ENCODE data around the gene MTHFR.

MTHFR gene

GRCh38 chr1:11831945-11832725 lies 26.4 kb upstream of the MTHFR start:
- no peak overlapping the region for H3K4me3 ChIP-seq (ENCODE audit: low read length)
- TF ChIP-seq CTCF (IDR thresholded peaks at IDR 0.05; ENCODE audit: insufficient read depth, low read depth, low read length, missing control alignments) = no peak
- DNase-seq (ENCODE audit: low read depth) = no peak

- no peak overlapping the region for H3K4me3 ChIP-seq (ENCODE audit: low read length)
- TF ChIP-seq CTCF (IDR thresholded peaks at IDR 0.05; ENCODE audit: insufficient read depth, low read depth, low read length, missing control alignments) = no peak
- DNase-seq (ENCODE audit: low read depth) = no peak
Measured at GRCh38 chr1:11828511-11828910, 22.7 kb upstream of the MTHFR start.

- TF ChIP-seq CTCF (IDR thresholded peaks at IDR 0.05; ENCODE audit: insufficient read depth, low read depth, low read length, missing control alignments) = no peak
- no peak for DNase-seq (ENCODE audit: low read depth)
- H3K4me3 ChIP-seq (ENCODE audit: low read length) = no peak overlapping the region
Measured at GRCh38 chr1:11826946-11827345, 21.2 kb upstream of the MTHFR start.

- TF ChIP-seq CTCF (IDR thresholded peaks at IDR 0.05; ENCODE audit: insufficient read depth, low read depth, low read length, missing control alignments) = no peak
- H3K4me3 ChIP-seq (ENCODE audit: low read length) = no peak overlapping the region
Measured at GRCh38 chr1:11825131-11825530, 19.4 kb upstream of the MTHFR start.

GRCh38 chr1:11823366-11824137 lies 17.8 kb upstream of the MTHFR start:
- no peak for DNase-seq (ENCODE audit: low read depth)
- no peak for TF ChIP-seq CTCF (IDR thresholded peaks at IDR 0.05; ENCODE audit: insufficient read depth, low read depth, low read length, missing control alignments)

More at GRCh38 chr1:11825131-11825530, 19.4 kb upstream of the MTHFR start:
- DNase-seq (ENCODE audit: low read depth) = no peak

GRCh38 chr1:11822091-11822490 lies 16.3 kb upstream of the MTHFR start:
- no peak for DNase-seq (ENCODE audit: low read depth)
- no peak for TF ChIP-seq CTCF (IDR thresholded peaks at IDR 0.05; ENCODE audit: insufficient read depth, low read depth, low read length, missing control alignments)
- no peak overlapping the region for H3K4me3 ChIP-seq (ENCODE audit: low read length)

More at GRCh38 chr1:11823366-11824137, 17.8 kb upstream of the MTHFR start:
- H3K4me3 ChIP-seq (ENCODE audit: low read length) = no peak overlapping the region

Data from epithelial cell of esophagus (primary cell).